Lung (tissue), 12 donors: Measurements from ENCODE around the gene COL15A1. TPM values are rescaled to one million over a fixed set of nuclear protein-coding genes. Genes with fewer than 3 reads are reported as not detected.

Experiments
- ATAC-seq: fragments of 200-7000 bp; cut with Tn5 transposase; one replicate; pipeline ENCODE4 v1.9.1; 2020; ENCODE audit warnings: moderate number of reproducible peaks; ENCODE audit not compliant: insufficient read depth, low FRiP score
- DNase-seq, 3 donors: peaks; one replicate each; pipeline ENCODE4 v3.0.0-alpha.2; 2013 to 2017
- H3K27ac ChIP-seq, 2 donors: one replicate each; pipeline ENCODE4 v1.5.1; 2013; ENCODE audit warnings: mild to moderate bottlenecking in 2 of 2, moderate library complexity in 2 of 2, control low read depth in 1 of 2, inconsistent platforms in 1 of 2, low read depth in 1 of 2, low read length in 1 of 2
- H3K27me3 ChIP-seq, 3 donors: one replicate each; pipeline ENCODE4 v1.5.1; 2013; ENCODE audit warnings: low read length in 2 of 3; ENCODE audit not compliant: control insufficient read depth in 3 of 3, insufficient read depth in 3 of 3
- H3K36me3 ChIP-seq, 4 donors: one replicate each; pipeline ENCODE4 v1.5.1; 2013; ENCODE audit warnings: low read length in 4 of 4, mild to moderate bottlenecking in 1 of 4, moderate library complexity in 1 of 4; ENCODE audit not compliant: control insufficient read depth in 4 of 4, insufficient read depth in 4 of 4
- H3K4me1 ChIP-seq, 5 donors: one replicate each; pipeline ENCODE4 v1.5.1; 2013; ENCODE audit warnings: low read length in 5 of 5, mild to moderate bottlenecking in 2 of 5, moderate library complexity in 1 of 5; ENCODE audit not compliant: control insufficient read depth in 5 of 5, insufficient read depth in 5 of 5
- H3K4me3 ChIP-seq: one replicate; pipeline ENCODE4 v1.5.1; 2013; ENCODE audit warnings: mild to moderate bottlenecking, control low read depth, moderate library complexity
- H3K9ac ChIP-seq, 2 donors: one replicate each; pipeline ENCODE4 v1.5.1; 2013; ENCODE audit warnings: low read length in 2 of 2, control low read depth in 1 of 2; ENCODE audit not compliant: insufficient read depth in 1 of 2
- H3K9me3 ChIP-seq, 4 donors: one replicate each; pipeline ENCODE4 v1.5.1; 2013; ENCODE audit warnings: low read length in 3 of 4, mild to moderate bottlenecking in 1 of 4, moderate library complexity in 1 of 4; ENCODE audit not compliant: control insufficient read depth in 4 of 4, insufficient read depth in 3 of 4
- WGBS, 2 donors: extraction: QIAGEN DNeasy Blood & Tissue Kit; methylation state at CpG; one replicate each; pipeline ENCODE4 v1.1.7; 2013; 5-methylcytosine and 5-hydroxymethylcytosine counted together
- polyA plus RNA-seq, 2 donors: library from polyadenylated mRNA; stranded (reverse); fragments of 200-250 nt; gene quantifications; one replicate each; pipeline ENCODE4 v1.2.1, GENCODE V29; 2013
- total RNA-seq, 2 donors: library from RNA; depleted of rRNA in 1 of 2; stranded (reverse); fragments of >200 nt in 1 of 2; gene quantifications; one replicate each; pipeline ENCODE4 v1.2.1, GENCODE V29; 2014 to 2021
- TF ChIP-seq, protein P1 (sequence below): IDR thresholded peaks from 2 replicates; pipeline ENCODE4 v1.5.1; 2012; ENCODE audit warnings: mild to moderate bottlenecking; ENCODE audit errors: control extremely low read depth, extremely low read depth
- donor health status: control.
- donor health status: control.
- donor health status: Bipolar disorder and iron deficiency.
- donor health status: healthy.
- donor health status: DM: yes; HTN: yes; CAD: no.

The COL15A1 gene
- total and polyA plus RNA-seq, 4 donors, result 2.9 to 40.5 (median 8.5) TPM

DNA sequence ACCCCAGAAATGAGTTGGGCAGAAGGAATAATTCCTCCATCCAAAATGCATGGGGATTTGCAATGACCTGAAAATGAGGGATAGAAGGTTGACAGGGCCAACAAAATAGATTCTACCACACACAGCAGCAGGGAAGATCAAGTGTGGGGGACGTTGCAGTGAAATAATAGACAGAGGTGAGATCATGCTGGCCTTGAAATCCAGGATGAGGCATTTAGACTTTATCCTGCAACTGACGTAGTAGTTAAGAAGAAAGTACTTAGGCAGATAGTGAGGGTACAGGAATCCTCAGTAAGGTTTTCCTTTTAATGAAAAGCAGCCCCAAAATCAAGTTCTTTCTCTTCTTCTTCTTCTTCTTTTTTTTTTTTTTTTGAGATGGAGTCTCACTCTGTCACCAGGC lies 129.6 kb downstream of the COL15A1 start:
- DNase-seq (no peak), ATAC-seq (no peak)
- no peaks in the 10 kb centered on the region for H3K27me3 ChIP-seq
- peaks cover 0 to 13% (median 3%) of the 10 kb centered on the region in 5 donors for H3K4me1 ChIP-seq
- 67 to 76% methylated on average over 2 of the region's 2 CpGs for WGBS, 2 donors
- H3K27ac ChIP-seq, result no peak overlapping the region
- H3K9ac ChIP-seq, result no peak overlapping the region
- TF ChIP-seq, protein P1, sequence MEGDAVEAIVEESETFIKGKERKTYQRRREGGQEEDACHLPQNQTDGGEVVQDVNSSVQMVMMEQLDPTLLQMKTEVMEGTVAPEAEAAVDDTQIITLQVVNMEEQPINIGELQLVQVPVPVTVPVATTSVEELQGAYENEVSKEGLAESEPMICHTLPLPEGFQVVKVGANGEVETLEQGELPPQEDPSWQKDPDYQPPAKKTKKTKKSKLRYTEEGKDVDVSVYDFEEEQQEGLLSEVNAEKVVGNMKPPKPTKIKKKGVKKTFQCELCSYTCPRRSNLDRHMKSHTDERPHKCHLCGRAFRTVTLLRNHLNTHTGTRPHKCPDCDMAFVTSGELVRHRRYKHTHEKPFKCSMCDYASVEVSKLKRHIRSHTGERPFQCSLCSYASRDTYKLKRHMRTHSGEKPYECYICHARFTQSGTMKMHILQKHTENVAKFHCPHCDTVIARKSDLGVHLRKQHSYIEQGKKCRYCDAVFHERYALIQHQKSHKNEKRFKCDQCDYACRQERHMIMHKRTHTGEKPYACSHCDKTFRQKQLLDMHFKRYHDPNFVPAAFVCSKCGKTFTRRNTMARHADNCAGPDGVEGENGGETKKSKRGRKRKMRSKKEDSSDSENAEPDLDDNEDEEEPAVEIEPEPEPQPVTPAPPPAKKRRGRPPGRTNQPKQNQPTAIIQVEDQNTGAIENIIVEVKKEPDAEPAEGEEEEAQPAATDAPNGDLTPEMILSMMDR, result no peak
- H3K4me3 ChIP-seq, result no peak overlapping the region
- H3K9me3 ChIP-seq, result no peaks in the 10 kb centered on the region
- H3K36me3 ChIP-seq, result peaks cover 0 to 1% (median 0%) of the 10 kb centered on the region in 4 donors

DNA sequence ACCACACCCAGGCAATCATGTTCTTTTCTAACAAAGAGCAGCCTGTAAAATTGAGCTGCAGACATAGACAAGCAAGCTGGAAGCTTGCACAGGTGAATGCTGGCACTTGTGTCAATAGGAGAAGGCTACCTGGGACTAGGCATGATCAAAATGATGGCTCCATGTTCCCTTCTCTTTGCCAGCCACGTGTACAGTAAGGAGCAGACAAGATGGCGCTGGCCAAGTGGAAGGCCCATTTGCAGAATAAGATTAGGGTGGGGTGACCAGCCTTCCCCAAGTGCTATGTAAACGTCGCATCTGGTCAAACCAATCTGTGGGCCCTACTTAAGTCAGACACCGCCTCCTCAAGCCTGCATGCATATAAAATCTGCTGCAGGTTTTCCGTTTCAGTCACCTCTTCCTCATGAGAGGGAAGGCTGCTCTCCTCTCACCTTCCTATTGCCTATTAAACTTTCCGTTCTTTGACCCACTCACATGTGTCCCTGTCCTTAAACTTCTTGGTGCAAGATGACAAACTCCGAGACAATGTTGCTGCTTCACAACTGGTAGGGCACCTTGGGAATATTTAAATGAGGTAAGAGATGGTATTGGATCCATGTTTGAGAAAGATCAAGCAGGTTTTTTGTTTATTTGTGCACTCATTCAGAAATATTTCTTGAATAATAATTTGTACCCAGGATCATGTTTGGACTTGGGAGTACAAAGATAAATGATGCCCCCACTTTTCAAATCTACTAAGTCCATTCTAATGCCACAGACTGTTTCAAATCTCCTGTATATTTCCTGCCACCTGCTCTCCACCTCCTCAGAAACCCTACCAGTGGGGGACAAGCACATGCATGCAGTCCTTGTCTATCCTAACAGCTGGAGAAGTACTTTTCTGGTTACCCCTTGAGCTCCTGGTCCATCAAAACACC lies 130.5 kb downstream of the COL15A1 start:
- H3K36me3 ChIP-seq, result no peaks in the 10 kb centered on the region
- no peak for DNase-seq
- no peak overlapping the region for H3K4me3 ChIP-seq
- 89% methylated on average over 8 of the region's 8 CpGs for WGBS, 2 donors
- ATAC-seq, result no peak
- peaks cover 0 to 11% (median 3%) of the 10 kb centered on the region in 5 donors for H3K4me1 ChIP-seq
- H3K27ac ChIP-seq, result no peak overlapping the region
- H3K9ac ChIP-seq, result no peak overlapping the region
- no peaks in the 10 kb centered on the region for H3K9me3 ChIP-seq
- TF ChIP-seq, protein P1, result no peak
- H3K27me3 ChIP-seq, result no peaks in the 10 kb centered on the region

DNA sequence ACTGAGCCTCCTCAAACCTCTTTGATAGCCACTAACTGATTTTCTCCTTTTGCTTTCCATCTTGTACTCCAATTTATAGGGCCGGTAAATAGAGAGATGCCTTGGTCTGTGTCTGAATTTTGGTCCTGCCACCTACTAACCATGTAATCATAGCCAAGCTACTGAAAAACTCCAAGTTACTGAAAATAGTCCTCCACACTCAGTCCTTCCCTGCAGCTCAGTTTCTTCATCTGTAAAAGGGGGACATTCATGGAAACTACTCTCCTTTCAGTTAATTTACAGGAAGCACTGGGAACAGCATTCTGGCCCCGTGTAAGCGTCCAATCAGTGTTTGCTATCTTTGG lies 131.2 kb downstream of the COL15A1 start:
- no peak overlapping the region for H3K9ac ChIP-seq
- H3K27me3 ChIP-seq, result no peaks in the 10 kb centered on the region
- 67 to 93% methylated on average over 3 of the region's 3 CpGs for WGBS, 2 donors
- no peak overlapping the region for H3K4me3 ChIP-seq
- no peak overlapping the region for H3K27ac ChIP-seq
- TF ChIP-seq, protein P1, result no peak
- H3K4me1 ChIP-seq, result peaks cover 0 to 9% (median 3%) of the 10 kb centered on the region in 5 donors
- no peak for DNase-seq
- no peak for ATAC-seq
- H3K36me3 ChIP-seq, result no peaks in the 10 kb centered on the region
- no peaks in the 10 kb centered on the region for H3K9me3 ChIP-seq
